ENCODE results near the gene SMG7. TPM values are rescaled to one million over a fixed set of nuclear protein-coding genes. Genes with fewer than 3 reads are reported as not detected.

The SMG7 gene
- total and polyA plus RNA-seq, 10 of the 15 experiments (the other 5 are each of a cell fraction or from before 2014, with no cell fraction given), result 9.5 to 65.4 (median 42.7) TPM

DNA sequence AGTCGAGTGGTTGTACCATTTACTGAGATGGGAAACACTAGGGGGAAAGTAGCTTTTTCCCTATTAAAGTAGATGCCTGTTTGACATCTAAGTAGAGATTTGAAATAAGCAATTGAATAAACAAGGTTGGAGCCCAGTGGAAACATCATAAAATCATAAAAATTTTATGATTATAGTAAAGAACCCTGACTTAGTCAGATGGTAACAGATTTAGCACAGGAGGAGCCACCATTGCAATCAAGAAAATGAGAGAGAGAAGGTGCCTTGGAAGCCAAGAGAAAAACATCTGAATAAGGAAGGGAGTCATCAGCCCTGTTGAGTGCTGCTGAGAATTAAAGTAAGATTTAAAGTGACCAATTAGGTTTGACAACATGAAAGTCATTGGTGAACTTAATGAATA, 49.8 kb downstream of the SMG7 start (continued):
- no peak for TF ChIP-seq CUX1 (IDR thresholded peaks at IDR 0.05; ENCODE audit: insufficient replicate concordance, low read depth, low read length)

GRCh38 chr1:183528577-183528976, 56.3 kb downstream of the SMG7 start:
- WGBS (ENCODE audit: insufficient coverage, insufficient replicate concordance, low lambda C conversion rate, missing lambda C conversion rate), result 93% methylated on average over 3 of the region's 3 CpGs

More at GRCh38 chr1:183528577-183528976, 56.3 kb downstream of the SMG7 start:
- CTCF ChIA-PET, result no interaction called here
- RAD21 ChIA-PET (ENCODE audit: unreplicated experiment), result no interaction called here
- Histone ChIP-seq H3K27me3 (replicated peaks in 1 of 2; ENCODE audit: control insufficient read depth in 2 of 2, insufficient read depth in 2 of 2, low read length in 1 of 2) (no peaks in the 10 kb centered on the region), H3K4me3 (no peak overlapping the region), H4K20me1 (ENCODE audit: control insufficient read depth, insufficient read depth) (no peaks in the 10 kb centered on the region), H3K79me2 (ENCODE audit: control insufficient read depth, insufficient read depth, low read length) (no peaks in the 10 kb centered on the region), H3K36me3 (ENCODE audit: control insufficient read depth in 2 of 2, insufficient read depth in 2 of 2, low read length in 1 of 2) (peaks cover 0 to 22% of the 10 kb centered on the region in 2 experiments), H3K9ac (ENCODE audit: control insufficient read depth, insufficient read depth, low read length) (no peak overlapping the region), H3K27ac (ENCODE audit: control insufficient read depth, insufficient read depth) (no peak overlapping the region), H3K4me2 (ENCODE audit: control insufficient read depth, insufficient read depth) (no peak overlapping the region), H3K4me1 (ENCODE audit: control insufficient read depth, insufficient read depth, low read length) (no peaks in the 10 kb centered on the region), H3K9me3 (replicated peaks; ENCODE audit: control insufficient read depth, insufficient read depth, low read length) (no peaks in the 10 kb centered on the region), H2AFZ (ENCODE audit: control insufficient read depth, low read depth, low read length) (no peak overlapping the region)
- BruUV-seq (replicated peaks), result no TSS peak
- in situ Hi-C loops (cut with MboI) (no loop called here), intact Hi-C loops (cut with micrococcal nuclease; ENCODE audit: unreplicated experiment) (no loop called here)
- FAIRE-seq, result no peak
- POLR2A ChIA-PET, result no interaction called here
- TF ChIP-seq ETV6 (conservative IDR thresholded peaks at IDR 0.05 in 1 of 2, IDR thresholded peaks at IDR 0.05 in 1 of 2; ENCODE audit: borderline replicate concordance in 1 of 2, low read depth in 1 of 2), result no peak
- TF ChIP-seq TBL1XR1 (IDR thresholded peaks at IDR 0.05; ENCODE audit: low read depth, low read length), result no peak
- no peak for TF ChIP-seq PML (IDR thresholded peaks at IDR 0.05; ENCODE audit: low read length)
- TF ChIP-seq CBX5 (IDR thresholded peaks at IDR 0.05; ENCODE audit: low read depth), result no peak
- no peak for TF ChIP-seq ATF3 (IDR thresholded peaks at IDR 0.05; ENCODE audit: borderline replicate concordance, extremely low read depth, low read depth, low read length)
- no peak for TF ChIP-seq CHD1 (IDR thresholded peaks at IDR 0.05; ENCODE audit: low read depth, low read length)
- TF ChIP-seq CUX1 (IDR thresholded peaks at IDR 0.05; ENCODE audit: insufficient replicate concordance, low read depth, low read length), result no peak
- TF ChIP-seq ZBED1 (IDR thresholded peaks at IDR 0.05; ENCODE audit: borderline replicate concordance), result no peak
- TF ChIP-seq WRNIP1 (IDR thresholded peaks at IDR 0.05; ENCODE audit: borderline replicate concordance, low read depth, low read length), result no peak
- no peak for ATAC-seq
- SMC1A ChIA-PET (ENCODE audit: uncharacterized antibody, unreplicated experiment), result interaction anchor here (0.6 to 1.2 kb wide), 2 partner anchors 35 to 61 kb away, joined by 3 read pairs; no protein-coding TSS in a partner anchor
- no peak for DNase-seq (ENCODE audit: low read depth, low spot score)

Data from GM12878 (cell line).